HEK293 (cell line): Measurements from ENCODE around the gene VDAC1.

ENCODE experiments used
- CTCF ChIA-PET: fragments of 350-600 bp; formaldehyde crosslinking; extraction: SDS; loops from one replicate; lab custom pipeline; 2021; ENCODE audit warnings: antibody characterized with exemption; lab: Yijun Ruan, JAX
- POLR2A ChIA-PET: fragments of 300-600 bp; formaldehyde crosslinking; extraction: SDS; loops from one replicate; lab custom pipeline; 2020; ENCODE audit warnings: antibody characterized with exemption, inconsistent platforms; lab: Yijun Ruan, JAX
- H3K27ac ChIP-seq: fragments of 200-500 bp; sonication (Bioruptor generic); 2 replicates; pipeline ENCODE4 v1.5.1; 2014; ENCODE audit warnings: low read depth, low read length, control low read depth, inconsistent platforms; ENCODE audit errors: extremely low read depth
- H3K36me3 ChIP-seq, 2 experiments: fragments of 200-500 bp in 1 of 2; sonication (Bioruptor generic) in 1 of 2; 1 replicate in 1 of 2; 2 replicates in 1 of 2; pipeline ENCODE4 v1.5.1; 2014 to 2017; ENCODE audit warnings: inconsistent platforms in 2 of 2, low read length in 2 of 2; ENCODE audit not compliant: control insufficient read depth in 2 of 2, insufficient read depth in 1 of 2
- H3K4me1 ChIP-seq: fragments of 200-500 bp; sonication (Bioruptor generic); 2 replicates; pipeline ENCODE4 v1.5.1; 2014; ENCODE audit warnings: mild to moderate bottlenecking, low read length, inconsistent platforms; ENCODE audit not compliant: control insufficient read depth, insufficient read depth
- H3K4me3 ChIP-seq: 2 replicates; pipeline ENCODE4 v1.5.1; 2011; ENCODE audit warnings: low read depth, mild to moderate bottlenecking, control low read depth, low read length, moderate library complexity
- H3K9me3 ChIP-seq: fragments of 200-500 bp; sonication (Bioruptor generic); 2 replicates; pipeline ENCODE4 v1.5.1; 2014; ENCODE audit warnings: low read depth, low read length, inconsistent platforms; ENCODE audit not compliant: control insufficient read depth, insufficient read depth
- FEZF1 ChIP-seq: fragments of 450-650 bp; formaldehyde crosslinking; IDR thresholded peaks from 2 replicates; pipeline ENCODE4 v1.5.1; 2016; ENCODE audit warnings: missing biosample characterization, missing genetic modification characterization
- GLI2 ChIP-seq: fragments of 450-650 bp; formaldehyde crosslinking; IDR thresholded peaks from 2 replicates; pipeline ENCODE4; 2017; ENCODE audit warnings: missing biosample characterization, missing genetic modification characterization, low read depth, borderline replicate concordance
- GLIS1 ChIP-seq: fragments of 450-650 bp; formaldehyde crosslinking; IDR thresholded peaks from 2 replicates; pipeline ENCODE4 v1.5.1; 2016; ENCODE audit warnings: missing biosample characterization, missing genetic modification characterization
- HOXC10 ChIP-seq: sonication (generic); formaldehyde crosslinking; IDR thresholded peaks from 2 replicates; pipeline ENCODE4 v1.8.1; 2023; ENCODE audit warnings: mild to moderate bottlenecking, missing genetic modification reagents
- KLF16 ChIP-seq: fragments of 450-650 bp; formaldehyde crosslinking; IDR thresholded peaks from 2 replicates; pipeline ENCODE4 v1.5.1; 2017; ENCODE audit warnings: missing biosample characterization, missing genetic modification characterization
- KLF8 ChIP-seq: fragments of 450-650 bp; formaldehyde crosslinking; IDR thresholded peaks from 2 replicates; pipeline ENCODE4 v1.5.1; 2016; ENCODE audit warnings: missing biosample characterization, missing genetic modification characterization
- OVOL3 ChIP-seq: fragments of 450-650 bp; formaldehyde crosslinking; IDR thresholded peaks from 2 replicates; pipeline ENCODE4 v1.5.1; 2016; ENCODE audit warnings: missing biosample characterization, missing genetic modification characterization
- REPIN1 ChIP-seq: fragments of 450-650 bp; formaldehyde crosslinking; IDR thresholded peaks from 2 replicates; pipeline ENCODE4 v1.5.1; 2017; ENCODE audit warnings: missing biosample characterization, missing genetic modification characterization, low read depth
- SCRT1 ChIP-seq: fragments of 450-650 bp; formaldehyde crosslinking; IDR thresholded peaks from 2 replicates; pipeline ENCODE4 v1.5.1; 2016; ENCODE audit warnings: missing biosample characterization, missing genetic modification characterization, borderline replicate concordance
- SP3 ChIP-seq: fragments of 450-650 bp; formaldehyde crosslinking; IDR thresholded peaks from 2 replicates; pipeline ENCODE4 v1.5.1; 2016; ENCODE audit warnings: missing biosample characterization, missing genetic modification characterization
- TCF7L2 ChIP-seq: IDR thresholded peaks from 2 replicates; pipeline ENCODE4 v1.6.1; 2011; ENCODE audit warnings: low read depth, mild to moderate bottlenecking, inconsistent platforms, low read length, moderate library complexity, borderline replicate concordance
- YY2 ChIP-seq: fragments of 450-650 bp; formaldehyde crosslinking; IDR thresholded peaks from 2 replicates; pipeline ENCODE4 v1.5.1; 2016; ENCODE audit warnings: missing biosample characterization, missing genetic modification characterization
- ZBTB21 ChIP-seq: fragments of 450-650 bp; formaldehyde crosslinking; IDR thresholded peaks from 2 replicates; pipeline ENCODE4 v1.5.1; 2017; ENCODE audit warnings: missing biosample characterization, missing genetic modification characterization
- ZNF114 ChIP-seq: fragments of 450-650 bp; formaldehyde crosslinking; IDR thresholded peaks from 2 replicates; pipeline ENCODE4 v1.5.0; 2017; ENCODE audit warnings: missing biosample characterization, missing genetic modification characterization
- ZNF155 ChIP-seq: fragments of 450-650 bp; formaldehyde crosslinking; IDR thresholded peaks from 2 replicates; pipeline ENCODE4 v1.5.1; 2016; ENCODE audit warnings: missing biosample characterization, missing genetic modification characterization
- ZNF302 ChIP-seq: fragments of 450-650 bp; formaldehyde crosslinking; IDR thresholded peaks from 2 replicates; pipeline ENCODE4 v1.5.1; 2016; ENCODE audit warnings: missing biosample characterization, missing genetic modification characterization, low read depth
- ZNF350 ChIP-seq: fragments of 450-650 bp; formaldehyde crosslinking; IDR thresholded peaks from 2 replicates; pipeline ENCODE4 v1.5.0; 2017; ENCODE audit warnings: missing biosample characterization, mild to moderate bottlenecking, missing genetic modification characterization
- ZNF391 ChIP-seq: fragments of 450-650 bp; formaldehyde crosslinking; IDR thresholded peaks from 2 replicates; pipeline ENCODE4 v1.5.1; 2016; ENCODE audit warnings: low read depth, missing biosample characterization, missing genetic modification characterization, borderline replicate concordance
- ZNF544 ChIP-seq: fragments of 450-650 bp; formaldehyde crosslinking; IDR thresholded peaks from 2 replicates; pipeline ENCODE4 v1.5.0; 2017; ENCODE audit warnings: missing biosample characterization, missing genetic modification characterization
- ZNF555 ChIP-seq: fragments of 450-650 bp; formaldehyde crosslinking; conservative IDR thresholded peaks from 2 replicates; pipeline ENCODE4 v1.5.1; 2017; ENCODE audit warnings: missing biosample characterization, mild to moderate bottlenecking, missing genetic modification characterization, inconsistent platforms
- ZNF600 ChIP-seq: fragments of 450-650 bp; formaldehyde crosslinking; IDR thresholded peaks from 2 replicates; pipeline ENCODE4 v1.5.1; 2016; ENCODE audit warnings: missing biosample characterization, missing genetic modification characterization
- ZNF624 ChIP-seq: fragments of 450-650 bp; formaldehyde crosslinking; IDR thresholded peaks from 2 replicates; pipeline ENCODE4 v1.5.1; 2017; ENCODE audit warnings: missing biosample characterization, missing genetic modification characterization
- ZNF670 ChIP-seq: fragments of 450-650 bp; formaldehyde crosslinking; IDR thresholded peaks from 2 replicates; pipeline ENCODE4 v1.5.1; 2016; ENCODE audit warnings: missing biosample characterization, missing genetic modification characterization, low read depth
- ZNF747 ChIP-seq: fragments of 450-650 bp; formaldehyde crosslinking; IDR thresholded peaks from 2 replicates; pipeline ENCODE4 v1.5.1; 2016; ENCODE audit warnings: missing biosample characterization, missing genetic modification characterization
- ZNF843 ChIP-seq: fragments of 450-650 bp; formaldehyde crosslinking; IDR thresholded peaks from 2 replicates; pipeline ENCODE4 v1.5.1; 2016; ENCODE audit warnings: missing biosample characterization, missing genetic modification characterization
- TF ChIP-seq, protein P1 (sequence below): fragments of 450-650 bp; formaldehyde crosslinking; IDR thresholded peaks from 2 replicates; pipeline ENCODE4 v1.5.1; 2017; ENCODE audit warnings: missing biosample characterization, missing genetic modification characterization
- TF ChIP-seq, protein P2 (sequence below): fragments of 450-650 bp; formaldehyde crosslinking; IDR thresholded peaks from 2 replicates; pipeline ENCODE4 v1.5.1; 2016; ENCODE audit warnings: missing biosample characterization, missing genetic modification characterization
- TF ChIP-seq, protein P3 (sequence below): fragments of 450-650 bp; formaldehyde crosslinking; IDR thresholded peaks from 2 replicates; pipeline ENCODE4 v1.5.1; 2016; ENCODE audit warnings: missing biosample characterization, missing genetic modification characterization
- TF ChIP-seq, protein P4 (sequence below): sonication (generic); formaldehyde crosslinking; IDR thresholded peaks from 2 replicates; pipeline ENCODE4 v1.8.1; 2022; ENCODE audit warnings: mild to moderate bottlenecking, moderate library complexity, missing genetic modification reagents
- TF ChIP-seq, protein P5 (sequence below): fragments of 450-650 bp; formaldehyde crosslinking; IDR thresholded peaks from 2 replicates; pipeline ENCODE4 v1.5.1; 2016; ENCODE audit warnings: missing biosample characterization, missing genetic modification characterization

Gene VDAC1

DNA sequence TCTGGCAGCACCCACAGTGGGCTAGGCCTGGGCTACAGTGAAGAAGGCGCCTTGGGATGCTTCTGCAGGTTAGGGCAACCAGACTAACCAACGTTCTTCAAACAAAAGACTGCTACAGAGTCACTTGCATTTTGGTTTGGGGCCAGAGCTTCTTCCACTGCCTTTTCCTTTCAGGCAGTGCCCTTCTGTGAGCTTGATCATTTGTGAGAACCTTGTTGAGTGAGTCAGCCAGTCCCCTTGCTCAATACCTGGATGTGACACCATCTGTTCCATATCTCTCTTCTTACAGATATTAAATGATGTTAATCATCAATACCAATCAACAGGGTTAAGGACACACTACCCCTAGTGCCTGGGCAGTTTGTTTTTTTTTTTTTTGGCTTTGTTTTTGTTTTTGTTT lies 46.5 kb upstream of the VDAC1 start:
- ChIA-PET POLR2A (interaction anchor here (0.6 to 0.7 kb wide), 2 partner anchors 16 to 1757 kb away, joined by 3 to 4 read pairs; partner anchors contain the start of gene SLC22A4), CTCF (interaction anchor here (0.6 to 1.5 kb wide), 2 partner anchors 11 to 24 kb away, joined by 5 to 14 read pairs; no protein-coding TSS in a partner anchor)
- no peak overlapping the region for H3K4me3 ChIP-seq
- H3K4me1 ChIP-seq, result no peaks in the 10 kb centered on the region
- no peaks in the 10 kb centered on the region for H3K9me3 ChIP-seq
- TF ChIP-seq ZNF555 (tag by site-specific recombination), result no peak
- TF ChIP-seq, protein P1, sequence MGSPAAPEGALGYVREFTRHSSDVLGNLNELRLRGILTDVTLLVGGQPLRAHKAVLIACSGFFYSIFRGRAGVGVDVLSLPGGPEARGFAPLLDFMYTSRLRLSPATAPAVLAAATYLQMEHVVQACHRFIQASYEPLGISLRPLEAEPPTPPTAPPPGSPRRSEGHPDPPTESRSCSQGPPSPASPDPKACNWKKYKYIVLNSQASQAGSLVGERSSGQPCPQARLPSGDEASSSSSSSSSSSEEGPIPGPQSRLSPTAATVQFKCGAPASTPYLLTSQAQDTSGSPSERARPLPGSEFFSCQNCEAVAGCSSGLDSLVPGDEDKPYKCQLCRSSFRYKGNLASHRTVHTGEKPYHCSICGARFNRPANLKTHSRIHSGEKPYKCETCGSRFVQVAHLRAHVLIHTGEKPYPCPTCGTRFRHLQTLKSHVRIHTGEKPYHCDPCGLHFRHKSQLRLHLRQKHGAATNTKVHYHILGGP, result no peak
- TF ChIP-seq GLI2 (tag by site-specific recombination), result no peak
- TF ChIP-seq ZNF670 (tag by site-specific recombination), result no peak
- TF ChIP-seq OVOL3 (tag by site-specific recombination), result no peak
- TF ChIP-seq ZNF544 (tag by site-specific recombination), result no peak
- TF ChIP-seq ZNF843 (tag by site-specific recombination), result no peak
- TF ChIP-seq SP3 (tag by site-specific recombination), result no peak
- no peak for TF ChIP-seq FEZF1
- no peak for TF ChIP-seq ZNF391 (tag by site-specific recombination)
- TF ChIP-seq ZBTB21 (tag by site-specific recombination), result no peak
- TF ChIP-seq SCRT1, result no peak
- no peak for TF ChIP-seq TCF7L2
- no peak for TF ChIP-seq ZNF600 (tag by site-specific recombination)
- TF ChIP-seq ZNF155, result no peak
- TF ChIP-seq, protein P2, sequence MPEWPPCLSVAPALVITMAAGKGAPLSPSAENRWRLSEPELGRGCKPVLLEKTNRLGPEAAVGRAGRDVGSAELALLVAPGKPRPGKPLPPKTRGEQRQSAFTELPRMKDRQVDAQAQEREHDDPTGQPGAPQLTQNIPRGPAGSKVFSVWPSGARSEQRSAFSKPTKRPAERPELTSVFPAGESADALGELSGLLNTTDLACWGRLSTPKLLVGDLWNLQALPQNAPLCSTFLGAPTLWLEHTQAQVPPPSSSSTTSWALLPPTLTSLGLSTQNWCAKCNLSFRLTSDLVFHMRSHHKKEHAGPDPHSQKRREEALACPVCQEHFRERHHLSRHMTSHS, result no peak
- no peak for TF ChIP-seq REPIN1 (tag by site-specific recombination)
- no peak for TF ChIP-seq ZNF302
- H3K36me3 ChIP-seq, result no peaks in the 10 kb centered on the region
- no peak overlapping the region for H3K27ac ChIP-seq

DNA sequence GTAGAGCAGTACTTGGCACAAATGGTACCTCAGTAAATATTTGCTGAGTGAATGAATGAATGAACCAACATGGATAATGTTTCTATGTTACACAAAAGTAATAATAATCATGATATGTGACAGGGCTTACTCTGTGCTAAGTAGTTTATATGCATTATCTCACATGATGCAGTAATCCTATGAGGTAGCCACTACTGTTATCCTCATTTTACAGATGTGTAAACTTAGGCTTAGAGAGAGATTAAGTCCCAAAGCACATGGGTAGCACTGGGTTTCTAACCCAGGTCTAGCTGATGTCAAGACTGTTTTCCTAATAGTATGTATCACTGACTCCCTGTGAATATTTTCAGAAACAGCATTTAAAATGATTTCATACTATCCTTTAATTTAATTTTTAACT lies 44.1 kb upstream of the VDAC1 start:
- H3K9me3 ChIP-seq, result no peaks in the 10 kb centered on the region
- H3K4me1 ChIP-seq, result no peaks in the 10 kb centered on the region
- CTCF ChIA-PET, result interaction anchor here (0.7 to 1.4 kb wide), 2 partner anchors 9 kb away, joined by 3 to 6 read pairs; no protein-coding TSS in a partner anchor
- H3K27ac ChIP-seq, result no peak overlapping the region
- no peaks in the 10 kb centered on the region for H3K36me3 ChIP-seq
- POLR2A ChIA-PET, result no interaction called here
- H3K4me3 ChIP-seq, result no peak overlapping the region
- no peak for TF ChIP-seq ZNF624
- TF ChIP-seq KLF8 (tag by site-specific recombination), result no peak
- TF ChIP-seq, protein P3, sequence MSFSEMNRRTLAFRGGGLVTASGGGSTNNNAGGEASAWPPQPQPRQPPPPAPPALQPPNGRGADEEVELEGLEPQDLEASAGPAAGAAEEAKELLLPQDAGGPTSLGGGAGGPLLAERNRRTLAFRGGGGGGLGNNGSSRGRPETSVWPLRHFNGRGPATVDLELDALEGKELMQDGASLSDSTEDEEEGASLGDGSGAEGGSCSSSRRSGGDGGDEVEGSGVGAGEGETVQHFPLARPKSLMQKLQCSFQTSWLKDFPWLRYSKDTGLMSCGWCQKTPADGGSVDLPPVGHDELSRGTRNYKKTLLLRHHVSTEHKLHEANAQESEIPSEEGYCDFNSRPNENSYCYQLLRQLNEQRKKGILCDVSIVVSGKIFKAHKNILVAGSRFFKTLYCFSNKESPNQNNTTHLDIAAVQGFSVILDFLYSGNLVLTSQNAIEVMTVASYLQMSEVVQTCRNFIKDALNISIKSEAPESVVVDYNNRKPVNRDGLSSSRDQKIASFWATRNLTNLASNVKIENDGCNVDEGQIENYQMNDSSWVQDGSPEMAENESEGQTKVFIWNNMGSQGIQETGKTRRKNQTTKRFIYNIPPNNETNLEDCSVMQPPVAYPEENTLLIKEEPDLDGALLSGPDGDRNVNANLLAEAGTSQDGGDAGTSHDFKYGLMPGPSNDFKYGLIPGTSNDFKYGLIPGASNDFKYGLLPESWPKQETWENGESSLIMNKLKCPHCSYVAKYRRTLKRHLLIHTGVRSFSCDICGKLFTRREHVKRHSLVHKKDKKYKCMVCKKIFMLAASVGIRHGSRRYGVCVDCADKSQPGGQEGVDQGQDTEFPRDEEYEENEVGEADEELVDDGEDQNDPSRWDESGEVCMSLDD (tag by site-specific recombination), result no peak
- no peak for TF ChIP-seq KLF16 (tag by site-specific recombination)
- TF ChIP-seq, protein P4, sequence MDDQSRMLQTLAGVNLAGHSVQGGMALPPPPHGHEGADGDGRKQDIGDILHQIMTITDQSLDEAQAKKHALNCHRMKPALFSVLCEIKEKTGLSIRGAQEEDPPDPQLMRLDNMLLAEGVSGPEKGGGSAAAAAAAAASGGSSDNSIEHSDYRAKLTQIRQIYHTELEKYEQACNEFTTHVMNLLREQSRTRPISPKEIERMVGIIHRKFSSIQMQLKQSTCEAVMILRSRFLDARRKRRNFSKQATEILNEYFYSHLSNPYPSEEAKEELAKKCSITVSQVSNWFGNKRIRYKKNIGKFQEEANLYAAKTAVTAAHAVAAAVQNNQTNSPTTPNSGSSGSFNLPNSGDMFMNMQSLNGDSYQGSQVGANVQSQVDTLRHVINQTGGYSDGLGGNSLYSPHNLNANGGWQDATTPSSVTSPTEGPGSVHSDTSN (CRISPR knock-in tag), result no peak
- no peak for TF ChIP-seq ZNF747 (tag by site-specific recombination)
- TF ChIP-seq YY2, result no peak
- no peak for TF ChIP-seq ZNF114
- no peak for TF ChIP-seq ZNF350
- TF ChIP-seq ZNF391 (tag by site-specific recombination), result no peak
- TF ChIP-seq, protein P5, sequence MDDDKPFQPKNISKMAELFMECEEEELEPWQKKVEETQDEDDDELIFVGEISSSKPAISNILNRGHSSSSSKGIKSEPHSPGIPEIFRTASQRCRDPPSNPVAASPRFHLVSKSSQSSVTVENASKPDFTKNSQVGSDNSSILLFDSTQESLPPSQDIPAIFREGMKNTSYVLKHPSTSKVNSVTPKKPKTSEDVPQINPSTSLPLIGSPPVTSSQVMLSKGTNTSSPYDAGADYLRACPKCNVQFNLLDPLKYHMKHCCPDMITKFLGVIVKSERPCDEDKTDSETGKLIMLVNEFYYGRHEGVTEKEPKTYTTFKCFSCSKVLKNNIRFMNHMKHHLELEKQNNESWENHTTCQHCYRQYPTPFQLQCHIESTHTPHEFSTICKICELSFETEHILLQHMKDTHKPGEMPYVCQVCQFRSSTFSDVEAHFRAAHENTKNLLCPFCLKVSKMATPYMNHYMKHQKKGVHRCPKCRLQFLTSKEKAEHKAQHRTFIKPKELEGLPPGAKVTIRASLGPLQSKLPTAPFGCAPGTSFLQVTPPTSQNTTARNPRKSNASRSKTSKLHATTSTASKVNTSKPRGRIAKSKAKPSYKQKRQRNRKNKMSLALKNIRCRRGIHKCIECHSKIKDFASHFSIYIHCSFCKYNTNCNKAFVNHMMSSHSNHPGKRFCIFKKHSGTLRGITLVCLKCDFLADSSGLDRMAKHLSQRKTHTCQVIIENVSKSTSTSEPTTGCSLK, result no peak
- TF ChIP-seq GLIS1, result no peak
- TF ChIP-seq ZNF670 (tag by site-specific recombination), result no peak
- no peak for TF ChIP-seq HOXC10 (CRISPR knock-in tag)
